ENCODE measurements around the gene ADGRA1. TPM values are rescaled to one million over a fixed set of nuclear protein-coding genes. Genes with fewer than 3 reads are reported as not detected.

ADGRA1 gene
- total and polyA plus RNA-seq, 2 donors (not counting 1 experiment from before 2014, with no cell fraction given), result not detected

DNA sequence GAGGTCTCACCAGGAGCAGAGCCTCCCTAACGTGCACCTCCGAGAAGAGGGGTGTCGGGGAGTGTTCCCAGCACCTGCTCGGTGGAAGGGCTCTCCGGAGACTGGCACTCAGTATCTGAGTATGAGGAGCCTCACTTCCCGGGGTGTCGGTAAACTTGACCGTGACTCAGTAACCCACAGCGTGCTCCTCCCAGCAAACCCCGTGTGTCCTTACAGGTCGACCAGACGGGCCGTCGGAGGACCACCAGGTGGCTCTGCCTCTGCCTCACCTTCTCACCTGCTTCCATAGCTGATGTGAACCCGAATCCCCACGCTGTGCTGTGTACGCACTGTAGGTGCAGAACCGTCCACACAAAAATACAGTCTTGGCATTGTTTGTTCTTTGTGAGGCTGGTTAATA, 43.3 kb downstream of the ADGRA1 start:
- Histone ChIP-seq H3K9me3 (ENCODE audit: control insufficient read depth, insufficient read depth, low read depth, low read length) (no peaks in the 10 kb centered on the region), H3K79me2 (ENCODE audit: control insufficient read depth, insufficient read depth, low read length) (no peaks in the 10 kb centered on the region), H4K20me1 (ENCODE audit: control insufficient read depth, extremely low read depth, insufficient read depth, low read length) (no peaks in the 10 kb centered on the region), H3K27me3 (ENCODE audit: control insufficient read depth, insufficient read depth, low read length) (no peaks in the 10 kb centered on the region), H3K36me3 (ENCODE audit: control insufficient read depth, insufficient read depth, low read length) (no peaks in the 10 kb centered on the region), H3K4me2 (ENCODE audit: extremely low read depth, insufficient read depth, low read length) (no peak overlapping the region), H3K4me3 (replicated peaks in 1 of 4; ENCODE audit: control extremely low read depth in 1 of 4, insufficient read depth in 1 of 4, low read depth in 3 of 4, low read length in 4 of 4) (no peak overlapping the region), H2AFZ (ENCODE audit: low read length) (no peak overlapping the region), H3K4me1 (ENCODE audit: control insufficient read depth, extremely low read depth, insufficient read depth, low read length) (no peaks in the 10 kb centered on the region), H3K9ac (ENCODE audit: insufficient read depth, low read length) (no peak overlapping the region), H3K27ac (ENCODE audit: insufficient read depth, low read length) (no peak overlapping the region)
- TF ChIP-seq, protein P1, sequence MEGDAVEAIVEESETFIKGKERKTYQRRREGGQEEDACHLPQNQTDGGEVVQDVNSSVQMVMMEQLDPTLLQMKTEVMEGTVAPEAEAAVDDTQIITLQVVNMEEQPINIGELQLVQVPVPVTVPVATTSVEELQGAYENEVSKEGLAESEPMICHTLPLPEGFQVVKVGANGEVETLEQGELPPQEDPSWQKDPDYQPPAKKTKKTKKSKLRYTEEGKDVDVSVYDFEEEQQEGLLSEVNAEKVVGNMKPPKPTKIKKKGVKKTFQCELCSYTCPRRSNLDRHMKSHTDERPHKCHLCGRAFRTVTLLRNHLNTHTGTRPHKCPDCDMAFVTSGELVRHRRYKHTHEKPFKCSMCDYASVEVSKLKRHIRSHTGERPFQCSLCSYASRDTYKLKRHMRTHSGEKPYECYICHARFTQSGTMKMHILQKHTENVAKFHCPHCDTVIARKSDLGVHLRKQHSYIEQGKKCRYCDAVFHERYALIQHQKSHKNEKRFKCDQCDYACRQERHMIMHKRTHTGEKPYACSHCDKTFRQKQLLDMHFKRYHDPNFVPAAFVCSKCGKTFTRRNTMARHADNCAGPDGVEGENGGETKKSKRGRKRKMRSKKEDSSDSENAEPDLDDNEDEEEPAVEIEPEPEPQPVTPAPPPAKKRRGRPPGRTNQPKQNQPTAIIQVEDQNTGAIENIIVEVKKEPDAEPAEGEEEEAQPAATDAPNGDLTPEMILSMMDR (conservative IDR thresholded peaks at IDR 0.05 in 1 of 2, IDR thresholded peaks at IDR 0.05 in 1 of 2; ENCODE audit: low read depth in 1 of 2, low read length in 2 of 2), result no peak
- no peak for TF ChIP-seq EZH2 (IDR thresholded peaks at IDR 0.05; ENCODE audit: low read length, missing control alignments)
- DNase-seq (ENCODE audit: low read depth in 2 of 2), result no peak

DNA sequence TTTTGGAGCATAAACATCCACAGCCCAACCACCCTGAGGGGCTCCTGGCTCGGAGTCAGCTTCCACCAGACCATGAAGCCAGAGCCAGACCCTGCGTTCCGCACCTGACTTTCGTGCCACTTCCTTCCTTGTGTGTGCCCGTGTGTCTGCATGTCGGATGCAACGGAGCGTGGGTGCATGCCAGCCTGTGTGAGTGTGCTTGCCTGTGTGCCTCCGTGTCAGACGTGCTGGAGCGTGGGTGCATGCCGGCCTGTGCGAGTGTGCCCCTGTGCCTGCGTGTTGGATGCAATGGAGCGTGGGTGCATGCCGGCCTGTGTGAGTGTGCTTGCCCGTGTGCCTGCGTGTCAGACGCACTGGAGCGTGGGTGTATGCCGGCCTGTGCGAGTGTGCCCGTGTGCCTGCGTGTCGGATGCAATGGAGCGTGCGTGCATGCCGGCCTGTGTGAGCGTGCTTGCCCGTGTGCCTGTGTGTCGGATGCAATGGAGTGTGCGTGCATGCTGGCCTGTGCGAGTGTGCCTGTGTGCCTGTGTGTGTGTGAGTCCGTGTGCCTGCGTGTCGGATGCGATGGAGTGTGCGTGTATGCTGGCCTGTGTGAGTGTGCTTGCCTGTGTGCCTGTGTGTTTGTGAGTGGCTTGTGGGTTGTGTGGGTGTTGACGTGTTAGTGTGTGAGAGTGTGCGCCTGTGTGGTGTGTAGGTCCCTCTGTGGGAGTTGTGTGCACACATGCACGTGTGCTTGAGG, 44.2 kb downstream of the ADGRA1 start:
- Histone ChIP-seq H3K27me3 (ENCODE audit: control insufficient read depth, insufficient read depth, low read length) (no peaks in the 10 kb centered on the region), H3K79me2 (ENCODE audit: control insufficient read depth, insufficient read depth, low read length) (no peaks in the 10 kb centered on the region), H3K4me1 (ENCODE audit: control insufficient read depth, extremely low read depth, insufficient read depth, low read length) (no peaks in the 10 kb centered on the region), H3K9me3 (ENCODE audit: control insufficient read depth, insufficient read depth, low read depth, low read length) (no peaks in the 10 kb centered on the region), H3K9ac (ENCODE audit: insufficient read depth, low read length) (no peak overlapping the region), H2AFZ (ENCODE audit: low read length) (no peak overlapping the region), H3K4me3 (replicated peaks in 1 of 4; ENCODE audit: control extremely low read depth in 1 of 4, insufficient read depth in 1 of 4, low read depth in 3 of 4, low read length in 4 of 4) (no peak overlapping the region), H3K27ac (ENCODE audit: insufficient read depth, low read length) (no peak overlapping the region), H4K20me1 (ENCODE audit: control insufficient read depth, extremely low read depth, insufficient read depth, low read length) (no peaks in the 10 kb centered on the region), H3K4me2 (ENCODE audit: extremely low read depth, insufficient read depth, low read length) (no peak overlapping the region), H3K36me3 (ENCODE audit: control insufficient read depth, insufficient read depth, low read length) (no peaks in the 10 kb centered on the region)
- DNase-seq (ENCODE audit: low read depth in 2 of 2), result no peak
- TF ChIP-seq, protein P1 (conservative IDR thresholded peaks at IDR 0.05 in 1 of 2, IDR thresholded peaks at IDR 0.05 in 1 of 2; ENCODE audit: low read depth in 1 of 2, low read length in 2 of 2), result no peak
- TF ChIP-seq EZH2 (IDR thresholded peaks at IDR 0.05; ENCODE audit: low read length, missing control alignments), result no peak

DNA sequence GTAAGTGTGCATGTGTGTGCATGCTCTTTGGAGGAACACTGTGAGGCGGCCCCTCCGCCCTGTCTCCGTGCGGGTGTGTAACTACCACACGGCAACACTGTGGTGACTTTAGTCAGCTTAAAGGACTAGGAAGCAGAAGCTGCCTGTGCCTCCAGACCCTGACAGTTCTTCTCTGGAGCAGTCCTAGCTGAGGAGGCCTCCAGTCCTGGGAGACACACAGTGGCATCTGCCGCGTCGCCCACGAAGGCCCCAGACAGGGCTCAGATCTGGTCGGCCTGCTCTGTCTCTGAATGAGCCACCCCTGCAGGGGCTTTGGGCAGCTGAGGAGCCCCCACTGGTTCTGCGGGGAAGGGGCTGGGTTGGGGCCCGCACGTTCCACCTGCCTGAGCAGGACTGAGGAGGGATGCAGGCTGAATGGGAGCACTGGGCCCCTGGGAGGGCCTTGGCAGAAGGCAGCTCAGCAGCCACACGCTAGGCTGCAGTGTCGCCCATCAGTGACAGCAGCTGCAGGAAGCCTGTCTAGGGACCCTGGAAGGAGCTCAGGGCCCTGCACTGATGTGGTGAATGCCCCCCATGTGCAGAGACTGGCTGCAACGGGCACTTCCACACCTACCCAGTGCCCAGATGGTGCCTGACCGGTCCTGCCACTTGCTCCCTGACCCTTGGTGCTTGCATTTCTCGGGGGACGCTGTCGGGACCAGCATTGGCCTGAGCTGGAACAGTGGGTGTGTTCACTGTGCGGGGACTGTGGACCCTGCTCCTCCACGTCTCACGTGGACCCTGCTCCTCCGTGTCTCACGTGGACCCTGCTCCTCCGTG, 45.0 kb downstream of the ADGRA1 start:
- TF ChIP-seq, protein P1 (conservative IDR thresholded peaks at IDR 0.05 in 1 of 2, IDR thresholded peaks at IDR 0.05 in 1 of 2; ENCODE audit: low read depth in 1 of 2, low read length in 2 of 2), result no peak
- no peak for TF ChIP-seq EZH2 (IDR thresholded peaks at IDR 0.05; ENCODE audit: low read length, missing control alignments)
- DNase-seq (ENCODE audit: low read depth in 2 of 2), result no peak
- H3K4me3 ChIP-seq (replicated peaks in 1 of 4; ENCODE audit: control extremely low read depth in 1 of 4, insufficient read depth in 1 of 4, low read depth in 3 of 4, low read length in 4 of 4), result no peak overlapping the region
- no peak overlapping the region for H2AFZ ChIP-seq (ENCODE audit: low read length)
- no peaks in the 10 kb centered on the region for H3K27me3 ChIP-seq (ENCODE audit: control insufficient read depth, insufficient read depth, low read length)
- H3K79me2 ChIP-seq (ENCODE audit: control insufficient read depth, insufficient read depth, low read length), result no peaks in the 10 kb centered on the region
- no peak overlapping the region for H3K9ac ChIP-seq (ENCODE audit: insufficient read depth, low read length)
- no peaks in the 10 kb centered on the region for H4K20me1 ChIP-seq (ENCODE audit: control insufficient read depth, extremely low read depth, insufficient read depth, low read length)
- no peaks in the 10 kb centered on the region for H3K4me1 ChIP-seq (ENCODE audit: control insufficient read depth, extremely low read depth, insufficient read depth, low read length)
- no peak overlapping the region for H3K27ac ChIP-seq (ENCODE audit: insufficient read depth, low read length)
- no peak overlapping the region for H3K4me2 ChIP-seq (ENCODE audit: extremely low read depth, insufficient read depth, low read length)
- no peaks in the 10 kb centered on the region for H3K36me3 ChIP-seq (ENCODE audit: control insufficient read depth, insufficient read depth, low read length)
- H3K9me3 ChIP-seq (ENCODE audit: control insufficient read depth, insufficient read depth, low read depth, low read length), result no peaks in the 10 kb centered on the region
